Lung (tissue), 12 donors: ENCODE data around the gene ANKLE1. TPM values are rescaled to one million over a fixed set of nuclear protein-coding genes. Genes with fewer than 3 reads are reported as not detected.
A peak's percentile ranks its signal among the peaks of the same experiment; 100 is the strongest.

Experiments
- ATAC-seq: fragments of 200-7000 bp; cut with Tn5 transposase; one replicate; pipeline ENCODE4 v1.9.1; 2020; ENCODE audit warnings: moderate number of reproducible peaks; ENCODE audit not compliant: insufficient read depth, low FRiP score
- DNase-seq, 3 donors: peaks; one replicate each; pipeline ENCODE4 v3.0.0-alpha.2; 2013 to 2017
- H3K27ac ChIP-seq, 2 donors: one replicate each; pipeline ENCODE4 v1.5.1; 2013; ENCODE audit warnings: mild to moderate bottlenecking in 2 of 2, moderate library complexity in 2 of 2, control low read depth in 1 of 2, inconsistent platforms in 1 of 2, low read depth in 1 of 2, low read length in 1 of 2
- H3K27me3 ChIP-seq, 3 donors: one replicate each; pipeline ENCODE4 v1.5.1; 2013; ENCODE audit warnings: low read length in 2 of 3; ENCODE audit not compliant: control insufficient read depth in 3 of 3, insufficient read depth in 3 of 3
- H3K36me3 ChIP-seq, 4 donors: one replicate each; pipeline ENCODE4 v1.5.1; 2013; ENCODE audit warnings: low read length in 4 of 4, mild to moderate bottlenecking in 1 of 4, moderate library complexity in 1 of 4; ENCODE audit not compliant: control insufficient read depth in 4 of 4, insufficient read depth in 4 of 4
- H3K4me1 ChIP-seq, 5 donors: one replicate each; pipeline ENCODE4 v1.5.1; 2013; ENCODE audit warnings: low read length in 5 of 5, mild to moderate bottlenecking in 2 of 5, moderate library complexity in 1 of 5; ENCODE audit not compliant: control insufficient read depth in 5 of 5, insufficient read depth in 5 of 5
- H3K4me3 ChIP-seq: one replicate; pipeline ENCODE4 v1.5.1; 2013; ENCODE audit warnings: mild to moderate bottlenecking, control low read depth, moderate library complexity
- H3K9ac ChIP-seq, 2 donors: one replicate each; pipeline ENCODE4 v1.5.1; 2013; ENCODE audit warnings: low read length in 2 of 2, control low read depth in 1 of 2; ENCODE audit not compliant: insufficient read depth in 1 of 2
- H3K9me3 ChIP-seq, 4 donors: one replicate each; pipeline ENCODE4 v1.5.1; 2013; ENCODE audit warnings: low read length in 3 of 4, mild to moderate bottlenecking in 1 of 4, moderate library complexity in 1 of 4; ENCODE audit not compliant: control insufficient read depth in 4 of 4, insufficient read depth in 3 of 4
- WGBS, 2 donors: extraction: QIAGEN DNeasy Blood & Tissue Kit; methylation state at CpG; one replicate each; pipeline ENCODE4 v1.1.7; 2013; 5-methylcytosine and 5-hydroxymethylcytosine counted together
- polyA plus RNA-seq, 2 donors: library from polyadenylated mRNA; stranded (reverse); fragments of 200-250 nt; gene quantifications; one replicate each; pipeline ENCODE4 v1.2.1, GENCODE V29; 2013
- total RNA-seq, 2 donors: library from RNA; depleted of rRNA in 1 of 2; stranded (reverse); fragments of >200 nt in 1 of 2; gene quantifications; one replicate each; pipeline ENCODE4 v1.2.1, GENCODE V29; 2014 to 2021
- TF ChIP-seq, protein P1 (sequence below): IDR thresholded peaks from 2 replicates; pipeline ENCODE4 v1.5.1; 2012; ENCODE audit warnings: mild to moderate bottlenecking; ENCODE audit errors: control extremely low read depth, extremely low read depth
- donor health status: control.
- donor health status: control.
- donor health status: Bipolar disorder and iron deficiency.
- donor health status: healthy.
- donor health status: DM: yes; HTN: yes; CAD: no.

ANKLE1 gene
- total and polyA plus RNA-seq, 4 donors: 0.43 to 1.6 (median 1.0) TPM

DNA sequence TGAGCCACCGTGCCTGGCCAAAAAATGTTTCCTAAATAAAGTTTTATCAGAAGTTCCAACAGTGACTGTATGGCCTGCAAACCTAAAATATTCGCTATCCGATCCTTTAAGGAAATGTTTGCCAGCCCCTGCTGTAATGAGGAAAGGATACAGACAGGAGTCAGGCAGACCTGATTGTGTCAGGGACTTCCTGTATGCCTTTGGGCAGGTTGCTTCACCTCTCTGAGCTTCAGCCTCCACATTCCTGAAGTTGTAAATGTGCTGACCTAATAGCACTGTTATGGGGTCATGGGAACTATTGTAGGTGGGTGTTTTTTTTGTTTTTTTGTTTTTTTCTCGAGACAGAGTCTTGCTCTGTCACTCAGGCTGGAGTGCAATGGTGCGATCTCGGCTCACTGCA is 15.3 kb downstream of the ANKLE1 start:
- 78 to 90% methylated on average over 6 of the region's 6 CpGs for WGBS, 2 donors
- no peak overlapping the region for H3K4me3 ChIP-seq

GRCh38 chr19:17300992-17301619 is 19.4 kb downstream of the ANKLE1 start:
- Histone ChIP-seq H3K27me3 (no peaks in the 10 kb centered on the region), H3K27ac (no peak overlapping the region), H3K4me3 (no peak overlapping the region), H3K36me3 (peaks cover 0 to 7% (median 5%) of the 10 kb centered on the region in 4 donors), H3K4me1 (peaks cover 2 to 24% (median 5%) of the 10 kb centered on the region in 5 donors), H3K9ac (no peak overlapping the region), H3K9me3 (peaks cover 0 to 3% (median 0%) of the 10 kb centered on the region in 4 donors)
- ATAC-seq (no peak), DNase-seq (no peak)
- 95 to 96% methylated on average over 51 of the region's 51 CpGs for WGBS, 2 donors
- TF ChIP-seq, protein P1, sequence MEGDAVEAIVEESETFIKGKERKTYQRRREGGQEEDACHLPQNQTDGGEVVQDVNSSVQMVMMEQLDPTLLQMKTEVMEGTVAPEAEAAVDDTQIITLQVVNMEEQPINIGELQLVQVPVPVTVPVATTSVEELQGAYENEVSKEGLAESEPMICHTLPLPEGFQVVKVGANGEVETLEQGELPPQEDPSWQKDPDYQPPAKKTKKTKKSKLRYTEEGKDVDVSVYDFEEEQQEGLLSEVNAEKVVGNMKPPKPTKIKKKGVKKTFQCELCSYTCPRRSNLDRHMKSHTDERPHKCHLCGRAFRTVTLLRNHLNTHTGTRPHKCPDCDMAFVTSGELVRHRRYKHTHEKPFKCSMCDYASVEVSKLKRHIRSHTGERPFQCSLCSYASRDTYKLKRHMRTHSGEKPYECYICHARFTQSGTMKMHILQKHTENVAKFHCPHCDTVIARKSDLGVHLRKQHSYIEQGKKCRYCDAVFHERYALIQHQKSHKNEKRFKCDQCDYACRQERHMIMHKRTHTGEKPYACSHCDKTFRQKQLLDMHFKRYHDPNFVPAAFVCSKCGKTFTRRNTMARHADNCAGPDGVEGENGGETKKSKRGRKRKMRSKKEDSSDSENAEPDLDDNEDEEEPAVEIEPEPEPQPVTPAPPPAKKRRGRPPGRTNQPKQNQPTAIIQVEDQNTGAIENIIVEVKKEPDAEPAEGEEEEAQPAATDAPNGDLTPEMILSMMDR: no peak

More for the DNA sequence above, 15.3 kb downstream of the ANKLE1 start:
- Histone ChIP-seq H3K9me3 (peaks cover 0 to 3% (median 0%) of the 10 kb centered on the region in 4 donors), H3K27ac (no peak overlapping the region), H3K27me3 (no peaks in the 10 kb centered on the region), H3K9ac (no peak overlapping the region), H3K36me3 (peaks cover 0 to 10% (median 6%) of the 10 kb centered on the region in 4 donors), H3K4me1 (peaks cover 0 to 5% (median 0%) of the 10 kb centered on the region in 5 donors)
- TF ChIP-seq, protein P1: no peak
- DNase-seq (no peak), ATAC-seq (no peak)

DNA sequence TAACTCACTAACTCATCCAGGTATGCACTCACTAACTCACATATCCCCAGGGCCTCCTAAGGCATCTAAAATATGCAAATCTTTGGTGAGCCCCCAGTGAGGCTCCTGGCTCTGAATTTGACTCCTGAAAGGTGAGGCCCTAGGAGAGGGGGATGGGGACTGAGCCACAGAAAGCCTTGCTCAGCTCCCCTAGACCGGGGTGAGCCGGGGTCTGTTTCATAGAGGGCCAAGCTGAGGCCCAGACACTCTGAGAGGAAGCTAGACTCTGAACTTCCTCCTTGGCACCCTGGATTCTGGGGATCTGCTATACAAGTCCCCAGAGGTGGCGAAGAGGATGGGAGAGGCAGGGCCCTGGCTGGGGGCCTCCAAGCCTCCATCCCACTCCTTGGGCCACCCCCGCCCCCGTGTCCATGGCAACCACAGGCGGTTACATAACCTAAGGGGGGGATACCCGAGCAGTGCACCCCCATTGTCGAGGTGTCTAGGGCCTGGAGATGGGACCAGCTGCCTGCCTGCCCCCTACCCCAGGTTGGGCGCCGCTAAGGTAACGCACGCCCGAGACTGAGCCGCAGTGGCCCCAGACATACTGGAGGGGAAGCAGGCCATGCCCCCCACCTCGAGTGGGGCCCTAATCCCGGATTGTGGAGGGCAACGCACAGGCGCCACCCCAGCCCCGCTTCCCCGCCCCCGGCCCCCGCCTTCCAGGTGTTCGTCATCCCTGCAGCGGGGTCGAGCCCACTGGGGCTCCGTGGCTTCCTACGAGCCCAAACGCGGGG is 20.9 kb downstream of the ANKLE1 start:
- Histone ChIP-seq H3K36me3 (peaks cover 0 to 7% (median 5%) of the 10 kb centered on the region in 4 donors), H3K9me3 (peaks cover 0 to 3% (median 0%) of the 10 kb centered on the region in 4 donors), H3K4me3 (peak overlapping the region; percentile 48), H3K27ac (peak overlapping the region; percentile 21 to 57), H3K4me1 (peaks cover 2 to 31% (median 5%) of the 10 kb centered on the region in 5 donors), H3K27me3 (no peaks in the 10 kb centered on the region), H3K9ac (peak overlapping the region in 1 of 2 donors; percentile 11)
- 8 to 10% methylated on average over 24 to 29 of the region's 29 CpGs for WGBS, 2 donors
- TF ChIP-seq, protein P1: no peak
- ATAC-seq (no peak), DNase-seq (no peak)
